CD4-positive, alpha-beta T cell treated with Interleukin-12 subunit alpha and Interleukin-12 subunit beta, for 1 hour (primary cell): ENCODE data around the gene BAIAP2.
"Not testable (repeated sequence)": the region's sequence is repeated elsewhere in the genome, so short reads cannot be mapped to it uniquely, and the experiment has no call there.

Experiments used
- DNase-seq: peaks from one replicate; pipeline ENCODE4 v3.0.0-alpha.2; 2020

The BAIAP2 gene

GRCh38 chr17:81002409-81003361 is 32.3 kb upstream of the BAIAP2 start:
- DNase-seq = no peak

- DNase-seq = no peak
Observed at GRCh38 chr17:81003711-81004475, 31.1 kb upstream of the BAIAP2 start.

GRCh38 chr17:81006891-81007290 is 28.1 kb upstream of the BAIAP2 start:
- DNase-seq = no peak

GRCh38 chr17:81008140-81008539 is 26.8 kb upstream of the BAIAP2 start:
- no peak for DNase-seq

GRCh38 chr17:81009136-81009535 is 25.8 kb upstream of the BAIAP2 start:
- DNase-seq = no peak

GRCh38 chr17:81010935-81011334 is 24.0 kb upstream of the BAIAP2 start:
- DNase-seq = no peak

- DNase-seq = no peak
Observed at GRCh38 chr17:81011951-81012350, 23.0 kb upstream of the BAIAP2 start.

GRCh38 chr17:81012574-81013447 is 22.1 kb upstream of the BAIAP2 start:
- DNase-seq = no peak

- DNase-seq = no peak
Observed at GRCh38 chr17:81013642-81014041, 21.3 kb upstream of the BAIAP2 start.

GRCh38 chr17:81015136-81015535 is 19.8 kb upstream of the BAIAP2 start:
- no peak for DNase-seq

GRCh38 chr17:81016575-81016974 is 18.4 kb upstream of the BAIAP2 start:
- no peak for DNase-seq

- not testable (repeated sequence) for DNase-seq
Observed at GRCh38 chr17:81017330-81017729, 17.6 kb upstream of the BAIAP2 start.

- DNase-seq = peak; percentile 52
Observed at GRCh38 chr17:81018044-81018802, 16.7 kb upstream of the BAIAP2 start.

- DNase-seq = no peak
Observed at GRCh38 chr17:81019563-81020442, 15.1 kb upstream of the BAIAP2 start.

GRCh38 chr17:81020443-81020766 is 14.5 kb upstream of the BAIAP2 start:
- no peak for DNase-seq

GRCh38 chr17:81020767-81021497 is 14.0 kb upstream of the BAIAP2 start:
- no peak for DNase-seq

GRCh38 chr17:81021531-81022343 is 13.2 kb upstream of the BAIAP2 start:
- DNase-seq = no peak

GRCh38 chr17:81022344-81022676 is 12.6 kb upstream of the BAIAP2 start:
- no peak for DNase-seq

- no peak for DNase-seq
Observed at GRCh38 chr17:81025065-81025740, 9.7 kb upstream of the BAIAP2 start.
